Measurements from ENCODE around the gene VAPB. TPM values are rescaled to one million over a fixed set of nuclear protein-coding genes. Genes with fewer than 3 reads are reported as not detected.

Gene VAPB
- total RNA-seq, 1 donor from 2014 or later, result 36.5 TPM

GRCh38 chr20:58492074-58492718 lies 103.2 kb downstream of the VAPB start:
- intact Hi-C loops (cut with micrococcal nuclease), result no loop called here
- Mint-ChIP-seq H3K9me3 (peaks cover 4% of the 10 kb centered on the region), H3K27ac (no peak overlapping the region), H3K4me3 (no peak overlapping the region), H3K4me1 (no peaks in the 10 kb centered on the region), H3K27me3 (peaks cover 11% of the 10 kb centered on the region), H3K36me3 (ENCODE audit: low read depth) (no peaks in the 10 kb centered on the region)
- no peak for DNase-seq

DNA sequence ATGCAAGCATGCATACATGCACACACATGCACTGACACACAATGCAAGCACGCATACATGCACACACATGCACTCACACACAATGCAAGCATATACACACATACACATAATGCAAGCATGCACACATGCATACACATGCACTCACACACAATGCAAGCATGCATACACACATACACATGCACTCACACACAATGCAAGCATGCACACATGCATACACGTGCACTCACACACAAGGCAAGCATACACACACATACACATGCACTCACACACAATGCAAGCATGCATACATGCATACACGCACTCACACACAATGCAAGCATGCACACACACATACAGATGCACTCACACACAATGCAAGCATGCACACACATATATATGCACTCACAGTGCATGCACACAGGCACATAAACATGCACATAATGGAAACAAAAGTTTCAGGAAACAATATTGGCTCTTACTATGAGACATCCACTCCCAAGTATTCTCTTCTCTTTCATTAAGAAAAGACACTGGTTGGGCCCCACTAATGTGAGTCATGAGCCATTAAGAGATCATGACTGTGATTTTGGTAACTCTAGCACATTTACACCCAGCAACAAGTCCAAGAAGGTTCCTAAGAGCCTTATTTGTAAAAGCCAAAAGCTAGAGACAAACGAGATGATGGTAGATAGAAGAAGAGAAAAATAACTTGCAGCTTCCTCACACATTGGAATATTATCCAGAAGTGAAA lies 103.9 kb downstream of the VAPB start:
- Mint-ChIP-seq H3K9me3 (peaks cover 4% of the 10 kb centered on the region), H3K27ac (no peak overlapping the region), H3K4me1 (no peaks in the 10 kb centered on the region), H3K27me3 (peaks cover 11% of the 10 kb centered on the region), H3K36me3 (ENCODE audit: low read depth) (no peaks in the 10 kb centered on the region), H3K4me3 (no peak overlapping the region)
- DNase-seq, result no peak
- intact Hi-C loops (cut with micrococcal nuclease), result no loop called here

GRCh38 chr20:58494923-58495622 lies 106.0 kb downstream of the VAPB start:
- Mint-ChIP-seq H3K27ac (no peak overlapping the region), H3K4me1 (no peaks in the 10 kb centered on the region), H3K9me3 (no peaks in the 10 kb centered on the region), H3K36me3 (ENCODE audit: low read depth) (no peaks in the 10 kb centered on the region), H3K4me3 (no peak overlapping the region), H3K27me3 (peaks cover 8% of the 10 kb centered on the region)
- intact Hi-C loops (cut with micrococcal nuclease), result no loop called here
- no peak for DNase-seq

- no peak overlapping the region for H3K4me3 Mint-ChIP-seq
Observed at GRCh38 chr20:58495623-58496428, 106.8 kb downstream of the VAPB start.

DNA sequence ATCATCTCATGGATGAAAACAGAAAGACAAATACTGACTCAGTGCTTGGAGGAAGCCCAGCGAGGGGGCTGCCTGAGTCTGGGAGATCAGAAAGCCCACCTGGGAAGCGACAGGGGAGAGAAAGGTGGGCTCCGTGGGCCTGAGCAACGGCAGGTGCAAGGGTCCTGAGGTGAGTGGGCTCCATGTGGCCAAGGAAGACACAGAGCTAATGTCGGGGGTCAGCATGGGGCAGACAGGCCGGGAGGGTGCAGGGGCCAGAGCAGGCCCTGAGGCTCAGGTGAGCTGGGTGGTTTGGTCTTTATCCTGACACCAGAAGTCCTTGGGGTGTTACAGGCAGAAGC lies 107.4 kb downstream of the VAPB start:
- Mint-ChIP-seq H3K36me3 (ENCODE audit: low read depth) (no peaks in the 10 kb centered on the region), H3K4me3 (no peak overlapping the region), H3K27me3 (peaks cover 6% of the 10 kb centered on the region), H3K9me3 (no peaks in the 10 kb centered on the region), H3K27ac (no peak overlapping the region), H3K4me1 (no peaks in the 10 kb centered on the region)
- no peak for DNase-seq
- intact Hi-C loops (cut with micrococcal nuclease), result no loop called here

More at GRCh38 chr20:58495623-58496428, 106.8 kb downstream of the VAPB start:
- H3K27me3 Mint-ChIP-seq, result peaks cover 6% of the 10 kb centered on the region
- no peaks in the 10 kb centered on the region for H3K4me1 Mint-ChIP-seq
- DNase-seq, result no peak
- intact Hi-C loops (cut with micrococcal nuclease), result no loop called here
- H3K36me3 Mint-ChIP-seq (ENCODE audit: low read depth), result no peaks in the 10 kb centered on the region
- no peak overlapping the region for H3K27ac Mint-ChIP-seq
- H3K9me3 Mint-ChIP-seq, result no peaks in the 10 kb centered on the region

GRCh38 chr20:58497076-58497641 lies 108.1 kb downstream of the VAPB start:
- Mint-ChIP-seq H3K4me1 (no peaks in the 10 kb centered on the region), H3K4me3 (no peak overlapping the region), H3K36me3 (ENCODE audit: low read depth) (no peaks in the 10 kb centered on the region), H3K27ac (no peak overlapping the region), H3K9me3 (no peaks in the 10 kb centered on the region), H3K27me3 (peaks cover under 1% of the 10 kb centered on the region)
- DNase-seq, result no peak
- intact Hi-C loops (cut with micrococcal nuclease), result no loop called here

- no peak overlapping the region for H3K4me3 Mint-ChIP-seq
- H3K4me1 Mint-ChIP-seq, result no peaks in the 10 kb centered on the region
- no peaks in the 10 kb centered on the region for H3K36me3 Mint-ChIP-seq (ENCODE audit: low read depth)
- H3K27ac Mint-ChIP-seq, result no peak overlapping the region
- H3K27me3 Mint-ChIP-seq, result no peaks in the 10 kb centered on the region
- peaks cover 1% of the 10 kb centered on the region for H3K9me3 Mint-ChIP-seq
- intact Hi-C loops (cut with micrococcal nuclease), result no loop called here
- no peak for DNase-seq
Observed at GRCh38 chr20:58497724-58498469, 108.9 kb downstream of the VAPB start.

GRCh38 chr20:58498470-58499068 lies 109.5 kb downstream of the VAPB start:
- no peak for DNase-seq
- Mint-ChIP-seq H3K27ac (no peak overlapping the region), H3K4me1 (no peaks in the 10 kb centered on the region), H3K4me3 (no peak overlapping the region), H3K9me3 (peaks cover 5% of the 10 kb centered on the region), H3K27me3 (no peaks in the 10 kb centered on the region), H3K36me3 (ENCODE audit: low read depth) (no peaks in the 10 kb centered on the region)
- intact Hi-C loops (cut with micrococcal nuclease), result no loop called here

DNA sequence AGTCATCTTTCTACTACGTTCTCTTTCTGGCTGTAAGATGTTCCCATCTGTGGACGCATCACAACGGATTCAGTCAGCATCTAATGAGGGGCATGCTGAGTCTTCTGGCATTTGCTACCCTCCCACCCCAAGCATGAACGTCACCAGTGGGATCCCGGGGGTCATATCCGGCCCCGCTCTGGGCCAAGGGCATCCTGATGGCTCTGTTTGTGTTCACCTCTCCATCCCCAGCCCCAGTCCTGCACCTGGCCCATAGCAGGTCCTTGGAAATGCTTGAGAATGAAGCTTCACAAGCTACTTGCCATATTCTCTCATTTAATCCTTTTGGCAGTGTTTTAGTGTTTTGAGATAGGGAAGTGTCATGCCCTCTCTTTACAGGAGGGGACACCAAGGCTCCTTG lies 111.2 kb downstream of the VAPB start:
- Mint-ChIP-seq H3K36me3 (ENCODE audit: low read depth) (no peaks in the 10 kb centered on the region), H3K4me3 (no peak overlapping the region), H3K9me3 (peaks cover 8% of the 10 kb centered on the region), H3K27me3 (no peaks in the 10 kb centered on the region), H3K27ac (no peak overlapping the region), H3K4me1 (no peaks in the 10 kb centered on the region)
- intact Hi-C loops (cut with micrococcal nuclease), result no loop called here
- DNase-seq, result no peak

Other genes starting within 250 kb of the VAPB start
- gene ANKRD60, start 160.6 kb upstream of the VAPB start, total RNA-seq, result not detected in 2 replicates
- gene RAB22A, start 79.5 kb upstream of the VAPB start, total RNA-seq, result 16.5 and 17.4 TPM in 2 replicates
- not detected in 2 replicates for gene APCDD1L, start 126.2 kb downstream of the VAPB start, total RNA-seq

Data from activated CD4-positive, alpha-beta T cell treated with anti-CD3 and anti-CD28 coated beads, Interleukin-2, amount 10 ng/mL, durations not matched to agents 24 days and 14 days (primary cell).